ENCODE data around the gene CMYA5.
A peak's percentile ranks its signal among the peaks of the same experiment; 100 is the strongest.
"Not testable (repeated sequence)": the region's sequence is repeated elsewhere in the genome, so short reads cannot be mapped to it uniquely, and the experiment has no call there.

Gene CMYA5

DNA sequence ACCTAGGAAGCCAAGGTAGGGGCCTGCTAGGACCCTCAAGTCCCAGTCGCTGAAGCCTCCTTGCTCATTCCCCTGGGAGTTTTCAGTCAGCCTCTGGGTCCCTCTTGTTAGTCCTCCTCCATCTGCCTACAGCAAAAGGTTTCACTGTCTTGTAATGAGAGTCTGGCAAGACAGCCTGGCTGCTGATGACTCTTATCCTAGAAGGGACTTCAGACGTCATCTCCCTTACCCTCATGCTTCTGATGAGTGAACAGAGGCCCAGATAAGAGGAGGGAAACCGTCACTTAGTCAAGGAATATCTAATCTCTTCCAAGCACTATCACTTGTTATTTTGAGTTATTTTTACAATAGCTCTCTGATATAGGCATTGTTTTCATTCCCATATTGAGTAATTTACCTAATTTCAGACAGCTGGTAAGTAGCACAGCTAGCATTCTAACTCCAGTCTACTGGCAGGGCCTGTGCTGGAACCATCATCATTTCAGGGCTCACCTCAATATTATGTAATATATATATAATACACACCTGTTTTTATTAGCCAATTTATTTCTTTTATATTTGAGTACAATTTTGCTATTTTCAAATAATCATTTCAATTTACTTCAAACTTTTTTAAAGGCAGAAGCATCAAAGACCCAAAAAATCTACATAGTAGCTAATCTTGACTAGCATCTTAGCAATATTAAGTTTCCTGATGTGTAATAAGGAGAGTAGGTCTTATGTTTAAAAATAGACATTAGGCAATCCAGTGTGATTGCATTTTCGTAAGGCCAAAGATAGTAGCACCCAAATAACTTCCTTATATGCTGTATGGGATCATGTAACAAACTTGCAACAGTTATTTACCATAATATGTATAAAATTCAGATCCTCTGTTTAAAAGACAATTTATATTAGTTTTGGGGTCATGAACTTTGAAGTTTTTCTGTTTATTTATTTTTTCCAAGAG lies 7.9 kb downstream of the CMYA5 start:
- DNase-seq (ENCODE audit: insufficient read length, low spot score): no peak
- TF ChIP-seq POU2F2 (IDR thresholded peaks at IDR 0.05; ENCODE audit: low read depth, low read length) (no peak), SPI1 (IDR thresholded peaks at IDR 0.05; ENCODE audit: low read depth, low read length) (no peak), POLR2AphosphoS5 (IDR thresholded peaks at IDR 0.05; ENCODE audit: low read depth, low read length) (no peak), POLR2A (IDR thresholded peaks at IDR 0.05; ENCODE audit: low read depth, low read length) (no peak), PAX5 (IDR thresholded peaks at IDR 0.05; ENCODE audit: insufficient read depth, low read length, severe bottlenecking) (no peak), TAF1 (IDR thresholded peaks at IDR 0.05; ENCODE audit: low read depth, low read length) (no peak)

DNA sequence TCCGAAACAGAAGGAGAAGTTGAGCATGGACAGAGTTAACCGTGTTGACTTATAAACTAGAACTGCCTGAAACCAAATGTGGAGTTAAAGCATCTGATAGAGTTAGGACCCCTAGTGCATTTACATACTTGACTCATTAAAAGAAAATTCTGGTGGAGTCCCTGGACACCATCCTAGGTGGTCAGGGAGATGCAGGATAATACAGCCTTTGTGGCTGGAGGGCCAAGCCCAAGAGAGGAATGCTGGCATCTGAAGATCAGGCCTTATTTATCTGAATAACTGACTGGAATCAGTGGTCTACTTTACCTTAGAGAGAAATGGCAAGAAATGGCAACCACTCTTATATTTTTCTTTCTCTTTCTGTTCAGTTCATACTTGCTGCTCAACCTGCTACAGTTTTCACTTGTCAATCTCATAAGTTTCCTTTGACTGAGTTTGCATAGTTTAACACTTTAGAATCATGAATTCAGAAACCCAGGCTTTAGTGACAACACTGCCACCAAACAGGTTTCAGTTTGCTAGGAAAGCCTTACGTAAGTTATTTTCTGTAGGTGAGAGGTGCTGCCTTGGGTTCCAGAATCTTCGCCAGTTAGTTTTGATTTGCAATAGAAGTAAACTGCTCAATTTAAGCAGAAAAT lies 10.2 kb downstream of the CMYA5 start:
- DNase-seq (ENCODE audit: insufficient read length, low spot score) (peak; percentile 15), FAIRE-seq (peak; percentile 63)
- TF ChIP-seq PAX5 (IDR thresholded peaks at IDR 0.05; ENCODE audit: insufficient read depth, low read length, severe bottlenecking) (no peak), POLR2AphosphoS5 (IDR thresholded peaks at IDR 0.05; ENCODE audit: low read depth, low read length) (no peak), TAF1 (IDR thresholded peaks at IDR 0.05; ENCODE audit: low read depth, low read length) (no peak), POU2F2 (IDR thresholded peaks at IDR 0.05; ENCODE audit: low read depth, low read length) (no peak), POLR2A (IDR thresholded peaks at IDR 0.05; ENCODE audit: low read depth, low read length) (no peak), SPI1 (IDR thresholded peaks at IDR 0.05; ENCODE audit: low read depth, low read length) (no peak)

More for the DNA sequence above, 7.9 kb downstream of the CMYA5 start:
- no peak for FAIRE-seq

DNA sequence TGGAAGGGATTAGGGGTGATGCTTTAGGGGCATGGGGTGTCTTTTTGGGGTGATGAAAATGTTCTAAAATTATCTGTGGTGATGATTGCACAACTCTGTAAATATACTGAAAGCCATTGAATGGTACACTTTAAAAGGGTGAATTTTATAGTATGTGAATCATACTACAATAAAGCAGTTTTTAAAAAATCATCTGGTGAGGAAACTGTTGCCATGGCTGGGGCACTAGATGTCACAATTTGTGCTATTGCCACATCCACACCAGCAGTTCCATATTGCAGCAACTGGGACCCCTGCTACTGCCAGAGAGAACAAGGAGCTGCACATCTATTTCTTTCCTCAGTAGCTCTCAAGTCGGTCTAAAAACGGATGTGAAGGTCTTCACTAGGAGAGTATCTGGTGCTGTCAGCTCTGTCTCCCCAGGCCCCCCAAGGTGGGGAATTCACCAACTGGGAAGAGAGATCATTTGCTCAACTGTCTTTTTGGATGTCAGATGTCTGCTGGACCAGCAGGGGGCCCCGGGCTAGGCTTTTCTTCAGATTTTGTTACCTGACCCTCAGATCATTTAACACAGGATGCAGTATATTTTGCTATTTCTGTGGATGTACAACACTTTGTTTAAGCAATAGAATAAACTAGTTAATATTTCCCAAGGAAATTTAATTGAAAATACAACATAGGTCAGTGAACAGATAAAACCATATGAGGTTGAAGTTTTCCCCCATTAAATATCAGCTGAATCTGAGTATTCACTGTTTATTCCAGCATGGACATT lies 13.2 kb downstream of the CMYA5 start:
- no peak for FAIRE-seq
- TF ChIP-seq POLR2AphosphoS5 (IDR thresholded peaks at IDR 0.05; ENCODE audit: low read depth, low read length): no peak
- no peak for TF ChIP-seq POLR2A (IDR thresholded peaks at IDR 0.05; ENCODE audit: low read depth, low read length)
- no peak for TF ChIP-seq PAX5 (IDR thresholded peaks at IDR 0.05; ENCODE audit: insufficient read depth, low read length, severe bottlenecking)
- TF ChIP-seq SPI1 (IDR thresholded peaks at IDR 0.05; ENCODE audit: low read depth, low read length): no peak
- TF ChIP-seq POU2F2 (IDR thresholded peaks at IDR 0.05; ENCODE audit: low read depth, low read length): no peak
- TF ChIP-seq TAF1 (IDR thresholded peaks at IDR 0.05; ENCODE audit: low read depth, low read length): no peak
- no peak for DNase-seq (ENCODE audit: insufficient read length, low spot score)

DNA sequence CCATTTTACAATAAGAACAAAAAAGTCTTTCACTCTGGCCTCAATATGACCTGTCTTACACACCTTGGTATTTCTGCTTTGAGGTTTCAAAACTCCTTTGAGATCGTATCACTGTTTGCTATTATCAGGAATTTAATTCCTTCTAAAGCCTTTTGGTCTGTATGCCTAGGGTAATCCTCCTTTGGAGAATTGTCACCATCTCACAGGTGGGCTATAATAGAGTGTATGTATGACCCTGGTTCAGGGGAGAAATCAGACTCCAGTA lies 13.7 kb downstream of the CMYA5 start:
- FAIRE-seq: no peak
- no peak for TF ChIP-seq PAX5 (IDR thresholded peaks at IDR 0.05; ENCODE audit: insufficient read depth, low read length, severe bottlenecking)
- no peak for TF ChIP-seq POU2F2 (IDR thresholded peaks at IDR 0.05; ENCODE audit: low read depth, low read length)
- no peak for TF ChIP-seq TAF1 (IDR thresholded peaks at IDR 0.05; ENCODE audit: low read depth, low read length)
- TF ChIP-seq POLR2A (IDR thresholded peaks at IDR 0.05; ENCODE audit: low read depth, low read length): no peak
- no peak for DNase-seq (ENCODE audit: insufficient read length, low spot score)

DNA sequence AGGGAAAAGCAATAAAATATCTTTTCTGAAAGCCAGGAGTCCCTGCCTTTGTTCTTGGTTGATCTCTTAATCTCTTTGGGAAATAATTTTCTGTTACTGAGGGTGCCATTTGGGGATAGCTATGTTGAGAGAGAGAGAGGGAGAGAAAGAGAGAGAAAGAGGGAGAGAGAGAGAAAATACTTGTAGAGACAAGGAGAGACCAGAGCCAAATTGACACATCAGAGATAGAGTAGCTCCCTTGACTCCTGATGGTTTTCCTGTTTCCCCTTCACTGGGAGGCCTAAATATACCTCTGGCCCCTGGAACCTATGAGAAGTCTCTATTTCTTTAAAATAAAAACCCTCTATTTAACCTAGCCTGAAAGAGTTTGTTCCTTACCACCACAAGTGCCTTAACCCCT lies 14.9 kb downstream of the CMYA5 start:
- TF ChIP-seq SPI1 (IDR thresholded peaks at IDR 0.05; ENCODE audit: low read depth, low read length): no peak
- no peak for TF ChIP-seq POLR2AphosphoS5 (IDR thresholded peaks at IDR 0.05; ENCODE audit: low read depth, low read length)
- no peak for TF ChIP-seq TAF1 (IDR thresholded peaks at IDR 0.05; ENCODE audit: low read depth, low read length)
- no peak for TF ChIP-seq POLR2A (IDR thresholded peaks at IDR 0.05; ENCODE audit: low read depth, low read length)
- TF ChIP-seq PAX5 (IDR thresholded peaks at IDR 0.05; ENCODE audit: insufficient read depth, low read length, severe bottlenecking): no peak
- no peak for TF ChIP-seq POU2F2 (IDR thresholded peaks at IDR 0.05; ENCODE audit: low read depth, low read length)
- DNase-seq (ENCODE audit: insufficient read length, low spot score) (no peak), FAIRE-seq (no peak)

DNA sequence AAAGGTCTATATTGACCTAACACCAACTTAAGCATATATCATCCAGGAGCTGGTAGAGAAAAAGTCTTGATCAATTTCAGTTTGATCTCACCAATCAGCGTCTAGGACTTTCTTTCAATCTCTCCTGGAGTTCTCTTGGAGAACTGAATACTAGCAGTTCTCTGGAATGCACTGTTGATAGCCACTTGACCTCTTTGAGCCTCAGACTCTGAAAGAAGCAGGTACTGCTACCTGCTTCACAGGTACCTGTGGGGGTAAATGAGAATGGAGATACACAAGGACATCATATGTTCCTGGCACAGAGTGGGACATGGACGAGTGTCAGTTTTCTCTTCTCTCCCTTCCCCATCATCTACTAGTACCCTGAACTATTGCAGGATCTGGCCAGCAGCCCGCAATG lies 16.0 kb downstream of the CMYA5 start:
- no peak for TF ChIP-seq POLR2AphosphoS5 (IDR thresholded peaks at IDR 0.05; ENCODE audit: low read depth, low read length)
- no peak for TF ChIP-seq POLR2A (IDR thresholded peaks at IDR 0.05; ENCODE audit: low read depth, low read length)
- no peak for TF ChIP-seq SPI1 (IDR thresholded peaks at IDR 0.05; ENCODE audit: low read depth, low read length)
- TF ChIP-seq TAF1 (IDR thresholded peaks at IDR 0.05; ENCODE audit: low read depth, low read length): no peak
- no peak for TF ChIP-seq POU2F2 (IDR thresholded peaks at IDR 0.05; ENCODE audit: low read depth, low read length)
- no peak for TF ChIP-seq PAX5 (IDR thresholded peaks at IDR 0.05; ENCODE audit: insufficient read depth, low read length, severe bottlenecking)
- DNase-seq (ENCODE audit: insufficient read length, low spot score) (no peak), FAIRE-seq (no peak)

DNA sequence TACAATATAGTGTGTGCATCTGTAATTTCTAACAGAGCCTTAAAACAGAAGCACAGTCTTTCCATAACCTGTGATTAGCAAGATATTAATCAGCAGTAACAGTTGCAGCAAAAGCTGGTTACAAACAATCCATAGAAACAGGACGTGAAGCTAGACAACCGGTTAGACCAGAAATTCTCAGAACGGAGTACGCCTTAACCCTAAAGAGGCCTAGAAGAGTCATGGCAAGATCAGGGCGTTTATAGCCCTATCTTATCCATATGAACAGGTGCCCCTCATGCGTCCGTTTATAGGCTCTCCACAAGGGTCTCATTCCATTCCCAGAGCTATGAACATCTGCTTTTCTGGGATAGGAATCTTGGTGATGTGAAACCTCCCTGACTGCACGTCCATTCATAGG lies 16.7 kb downstream of the CMYA5 start:
- FAIRE-seq; DNase-seq (ENCODE audit: insufficient read length, low spot score): not testable (repeated sequence)

DNA sequence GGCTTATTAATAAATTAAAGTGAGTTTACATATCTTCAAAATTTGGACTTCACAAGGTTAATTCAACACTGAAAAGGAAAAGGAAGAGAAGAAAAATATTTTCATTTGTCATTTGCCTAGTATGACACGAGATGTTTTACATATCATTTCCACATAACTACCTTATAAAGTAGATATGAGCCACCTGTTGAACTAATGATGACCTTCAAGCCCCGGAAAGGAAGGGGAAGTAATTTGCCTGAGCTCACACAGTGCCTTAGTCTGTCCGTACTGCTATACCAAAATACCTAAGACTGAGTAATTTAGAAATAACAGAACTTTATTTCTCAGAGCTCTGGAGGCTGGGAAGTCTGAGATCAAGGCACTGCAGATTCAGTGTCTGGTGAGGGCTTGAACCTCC lies 17.9 kb downstream of the CMYA5 start:
- FAIRE-seq (no peak), DNase-seq (ENCODE audit: insufficient read length, low spot score) (no peak)
- TF ChIP-seq PAX5 (IDR thresholded peaks at IDR 0.05; ENCODE audit: insufficient read depth, low read length, severe bottlenecking): no peak
- TF ChIP-seq TAF1 (IDR thresholded peaks at IDR 0.05; ENCODE audit: low read depth, low read length): no peak
- TF ChIP-seq POLR2A (IDR thresholded peaks at IDR 0.05; ENCODE audit: low read depth, low read length): no peak
- no peak for TF ChIP-seq SPI1 (IDR thresholded peaks at IDR 0.05; ENCODE audit: low read depth, low read length)
- TF ChIP-seq POLR2AphosphoS5 (IDR thresholded peaks at IDR 0.05; ENCODE audit: low read depth, low read length): no peak
- TF ChIP-seq POU2F2 (IDR thresholded peaks at IDR 0.05; ENCODE audit: low read depth, low read length): no peak

DNA sequence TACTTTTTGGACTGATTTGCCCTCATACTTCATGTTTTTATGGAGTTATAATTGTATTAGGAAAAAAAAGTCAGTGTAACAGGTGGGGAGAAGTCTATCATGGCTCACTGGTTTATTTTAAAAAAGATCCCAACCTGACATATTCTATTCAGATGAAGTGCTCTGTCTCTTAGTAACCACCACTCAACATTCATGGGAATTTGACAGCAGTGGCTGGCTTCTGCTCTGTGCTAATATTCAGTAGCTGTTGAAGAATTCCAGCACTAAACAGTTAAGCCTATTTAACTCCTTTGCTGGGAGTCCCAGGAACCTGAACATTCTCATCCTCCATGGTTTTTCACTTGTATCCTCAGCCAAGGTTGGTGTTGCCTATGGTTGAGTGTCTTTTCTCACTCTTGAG lies 23.1 kb downstream of the CMYA5 start:
- FAIRE-seq (no peak), DNase-seq (ENCODE audit: insufficient read length, low spot score) (no peak)

More for the DNA sequence above, 23.1 kb downstream of the CMYA5 start:
- no peak for TF ChIP-seq POLR2AphosphoS5 (IDR thresholded peaks at IDR 0.05; ENCODE audit: low read depth, low read length)
